ENCODE measurements around the gene OSBPL2. TPM values are rescaled to one million over a fixed set of nuclear protein-coding genes. Genes with fewer than 3 reads are reported as not detected.

OSBPL2 gene
- total and polyA plus RNA-seq, 2 experiments from 2014 or later = 22.2 to 27.9 TPM

DNA sequence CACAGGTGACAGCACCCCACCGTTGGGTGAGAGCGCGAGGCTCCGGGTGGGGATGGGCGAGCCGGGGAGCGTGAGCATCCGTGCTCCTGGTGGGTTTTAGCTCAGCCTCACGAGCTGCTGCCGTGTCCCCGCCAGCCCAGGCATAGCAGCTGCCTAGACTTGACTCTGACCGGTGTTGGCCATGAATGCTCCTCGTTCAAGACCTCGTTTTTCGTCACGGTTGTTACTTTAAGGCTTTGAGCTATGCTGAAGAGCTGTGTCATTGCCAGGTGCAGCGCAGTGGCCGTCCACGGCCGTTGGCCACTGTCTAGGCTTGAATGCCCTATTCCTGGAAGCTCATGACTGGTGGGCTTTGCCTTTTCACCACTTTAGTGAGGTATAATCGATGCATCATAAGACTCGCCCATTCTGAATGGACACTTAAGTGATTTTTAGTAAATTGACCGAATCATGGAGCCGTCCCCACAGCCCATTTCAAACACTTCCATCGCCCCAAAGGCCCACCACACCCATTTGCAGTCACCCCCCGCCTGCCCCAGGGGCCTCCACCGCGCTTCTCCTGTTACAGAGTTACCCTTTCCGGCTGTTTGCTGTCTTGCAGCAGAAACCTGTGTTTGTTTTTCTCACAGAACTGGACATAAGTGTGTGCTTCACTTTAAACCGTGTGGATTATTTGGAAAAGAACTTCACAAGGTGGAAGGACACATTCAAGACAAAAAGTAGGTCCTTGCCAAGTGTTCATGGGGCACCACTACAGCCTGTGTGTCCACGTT, 43.0 kb downstream of the OSBPL2 start:
- Histone ChIP-seq H3K9ac (no peak overlapping the region), H3K36me3 (ENCODE audit: low read depth) (peaks cover 14% of the 10 kb centered on the region; the same call in 1 of the 2 replicates), H3F3A (ENCODE audit: insufficient read depth) (no peaks in the 10 kb centered on the region), H4K20me1 (ENCODE audit: insufficient read depth) (no peaks in the 10 kb centered on the region), H3K9me3 (ENCODE audit: low read depth) (no peaks in the 10 kb centered on the region), H3K27me3 (replicated peaks; ENCODE audit: insufficient read depth) (no peaks in the 10 kb centered on the region), H3K79me2 (ENCODE audit: insufficient read depth) (no peaks in the 10 kb centered on the region), H2AFZ (no peak overlapping the region), H3K4me3 (no peak overlapping the region), H3K4me1 (ENCODE audit: insufficient read depth) (no peaks in the 10 kb centered on the region), H3K9me2 (ENCODE audit: insufficient read depth) (no peaks in the 10 kb centered on the region), H3K27ac (no peak overlapping the region), H3K4me2 (ENCODE audit: unreplicated experiment) (no peak overlapping the region)
- no peak for TF ChIP-seq EZH2phosphoT487 (IDR thresholded peaks at IDR 0.05; ENCODE audit: insufficient read depth, low read depth)
- no peak for TF ChIP-seq EZH2 (IDR thresholded peaks at IDR 0.05; ENCODE audit: insufficient read depth, poor library complexity, severe bottlenecking)
- DNase-seq = no peak
- in situ Hi-C loops (cut with MboI) = no loop called here
- 90 to 91% methylated on average over 30 to 31 of the region's 31 CpGs for WGBS, 2 experiments (ENCODE audit: low coverage in 1 of 2, low lambda C conversion rate in 2 of 2, missing lambda C conversion rate in 2 of 2)

DNA sequence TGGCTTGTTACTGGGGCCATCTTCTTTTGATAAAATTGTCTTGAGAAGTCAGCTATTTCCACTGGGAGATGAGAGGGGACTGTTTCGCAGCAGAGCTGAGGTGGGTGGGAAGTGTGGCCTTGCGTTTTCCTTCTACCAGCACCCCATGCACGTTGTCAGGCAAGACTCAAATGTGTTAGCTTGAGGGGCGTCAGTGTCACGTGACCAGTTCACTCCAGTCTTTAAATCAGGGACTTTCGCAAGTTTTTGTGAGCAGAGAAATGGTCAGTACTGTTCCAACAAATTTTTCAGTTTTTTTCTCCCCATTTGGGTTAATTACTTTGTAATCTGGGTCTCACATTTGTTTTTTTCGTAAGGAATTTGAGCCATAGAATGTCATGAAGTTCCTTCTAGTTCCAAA, 43.8 kb downstream of the OSBPL2 start:
- in situ Hi-C loops (cut with MboI) = no loop called here
- Histone ChIP-seq H3K9me2 (ENCODE audit: insufficient read depth) (no peaks in the 10 kb centered on the region), H2AFZ (no peak overlapping the region), H3K9me3 (ENCODE audit: low read depth) (no peaks in the 10 kb centered on the region), H3K27me3 (replicated peaks; ENCODE audit: insufficient read depth) (no peaks in the 10 kb centered on the region), H3K9ac (no peak overlapping the region), H4K20me1 (ENCODE audit: insufficient read depth) (no peaks in the 10 kb centered on the region), H3K4me1 (ENCODE audit: insufficient read depth) (no peaks in the 10 kb centered on the region), H3F3A (ENCODE audit: insufficient read depth) (no peaks in the 10 kb centered on the region), H3K4me3 (no peak overlapping the region), H3K4me2 (ENCODE audit: unreplicated experiment) (no peak overlapping the region), H3K36me3 (ENCODE audit: low read depth) (peaks cover 14% of the 10 kb centered on the region; the same call in 1 of the 2 replicates), H3K79me2 (ENCODE audit: insufficient read depth) (no peaks in the 10 kb centered on the region), H3K27ac (no peak overlapping the region)
- no peak for DNase-seq
- 92 to 93% methylated on average over 7 of the region's 7 CpGs for WGBS, 2 experiments (ENCODE audit: low coverage in 1 of 2, low lambda C conversion rate in 2 of 2, missing lambda C conversion rate in 2 of 2)
- TF ChIP-seq EZH2phosphoT487 (IDR thresholded peaks at IDR 0.05; ENCODE audit: insufficient read depth, low read depth) (no peak), EZH2 (IDR thresholded peaks at IDR 0.05; ENCODE audit: insufficient read depth, poor library complexity, severe bottlenecking) (no peak)

DNA sequence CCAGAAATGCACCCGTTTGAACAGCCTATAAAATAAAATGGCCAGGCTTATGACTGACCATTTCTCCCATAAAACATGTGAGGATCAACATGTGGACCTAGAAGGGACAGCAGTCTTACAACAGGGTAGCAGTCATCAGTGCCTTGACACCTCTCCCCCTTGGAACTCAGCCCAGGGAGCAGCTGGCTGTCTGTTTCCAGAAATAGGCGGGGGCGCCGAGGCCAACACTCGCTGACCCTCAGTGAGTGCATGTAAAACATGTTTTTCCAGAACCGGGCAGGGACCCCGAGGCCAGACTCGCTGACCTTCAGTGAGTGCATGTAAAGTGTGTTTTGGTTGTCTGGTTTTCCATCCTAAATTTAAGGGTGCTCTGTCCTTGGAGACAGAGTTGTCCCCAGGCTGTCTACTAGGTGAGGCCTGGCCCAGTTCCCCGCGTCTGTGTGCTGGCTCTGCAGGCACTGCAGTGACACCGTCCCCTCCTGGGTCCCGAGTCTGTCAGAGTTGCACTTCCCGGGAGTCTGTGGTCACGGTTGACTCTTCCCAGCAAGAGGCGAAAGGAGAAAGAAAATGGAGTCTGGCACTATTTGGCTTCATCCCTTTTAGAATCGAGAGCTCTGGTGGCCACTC, 44.7 kb downstream of the OSBPL2 start:
- no peak overlapping the region for H3K9ac ChIP-seq
- H2AFZ ChIP-seq = no peak overlapping the region
- 84 to 85% methylated on average over 16 of the region's 16 CpGs for WGBS, 2 experiments (ENCODE audit: low coverage in 1 of 2, low lambda C conversion rate in 2 of 2, missing lambda C conversion rate in 2 of 2)
- no peaks in the 10 kb centered on the region for H3K9me2 ChIP-seq (ENCODE audit: insufficient read depth)
- no peaks in the 10 kb centered on the region for H4K20me1 ChIP-seq (ENCODE audit: insufficient read depth)
- TF ChIP-seq EZH2 (IDR thresholded peaks at IDR 0.05; ENCODE audit: insufficient read depth, poor library complexity, severe bottlenecking) = no peak
- no peaks in the 10 kb centered on the region for H3K79me2 ChIP-seq (ENCODE audit: insufficient read depth)
- H3F3A ChIP-seq (ENCODE audit: insufficient read depth) = no peaks in the 10 kb centered on the region
- no peak overlapping the region for H3K4me3 ChIP-seq
- no peak for DNase-seq
- H3K9me3 ChIP-seq (ENCODE audit: low read depth) = no peaks in the 10 kb centered on the region
- no peak overlapping the region for H3K27ac ChIP-seq
- in situ Hi-C loops (cut with MboI) = no loop called here
- H3K4me2 ChIP-seq (ENCODE audit: unreplicated experiment) = no peak overlapping the region
- H3K4me1 ChIP-seq (ENCODE audit: insufficient read depth) = no peaks in the 10 kb centered on the region
- peaks cover 14% of the 10 kb centered on the region; the same call in 1 of the 2 replicates for H3K36me3 ChIP-seq (ENCODE audit: low read depth)
- H3K27me3 ChIP-seq (replicated peaks; ENCODE audit: insufficient read depth) = no peaks in the 10 kb centered on the region

- Histone ChIP-seq H3K4me3 (no peak overlapping the region), H3K4me1 (ENCODE audit: insufficient read depth) (no peaks in the 10 kb centered on the region), H3F3A (ENCODE audit: insufficient read depth) (no peaks in the 10 kb centered on the region), H3K9me2 (ENCODE audit: insufficient read depth) (no peaks in the 10 kb centered on the region), H4K20me1 (ENCODE audit: insufficient read depth) (no peaks in the 10 kb centered on the region), H3K27ac (no peak overlapping the region), H3K79me2 (ENCODE audit: insufficient read depth) (no peaks in the 10 kb centered on the region), H3K4me2 (ENCODE audit: unreplicated experiment) (no peak overlapping the region), H3K36me3 (ENCODE audit: low read depth) (peaks cover 14% of the 10 kb centered on the region; the same call in 1 of the 2 replicates), H3K27me3 (replicated peaks; ENCODE audit: insufficient read depth) (no peaks in the 10 kb centered on the region), H2AFZ (no peak overlapping the region), H3K9me3 (ENCODE audit: low read depth) (no peaks in the 10 kb centered on the region), H3K9ac (no peak overlapping the region)
- in situ Hi-C loops (cut with MboI) = no loop called here
- TF ChIP-seq EZH2phosphoT487 (IDR thresholded peaks at IDR 0.05; ENCODE audit: insufficient read depth, low read depth) (no peak), EZH2 (IDR thresholded peaks at IDR 0.05; ENCODE audit: insufficient read depth, poor library complexity, severe bottlenecking) (no peak)
- 77 to 81% methylated on average over 6 of the region's 6 CpGs for WGBS, 2 experiments (ENCODE audit: low coverage in 1 of 2, low lambda C conversion rate in 2 of 2, missing lambda C conversion rate in 2 of 2)
- no peak for DNase-seq
Observed at GRCh38 chr20:62284448-62284847, 46.1 kb downstream of the OSBPL2 start.
